HepG2 (cell line): ENCODE data around the gene RASA4B. TPM values are rescaled to one million over a fixed set of nuclear protein-coding genes. Genes with fewer than 3 reads are reported as not detected.

Source experiments
- CBX5 ChIP-seq: sonication (generic); formaldehyde crosslinking; IDR thresholded peaks from 2 replicates; pipeline ENCODE4 v1.4.0; 2020; ENCODE audit warnings: missing genetic modification reagents, borderline replicate concordance
- EEA1 ChIP-seq: sonication (generic); formaldehyde crosslinking; IDR thresholded peaks from 2 replicates; pipeline ENCODE4 v1.5.1; 2020; ENCODE audit warnings: mild to moderate bottlenecking, missing genetic modification reagents, borderline replicate concordance
- ETV5 ChIP-seq: IDR thresholded peaks from 2 replicates; pipeline ENCODE4 v1.6.1; 2018; ENCODE audit warnings: missing biosample characterization, missing genetic modification reagents, inconsistent platforms, borderline replicate concordance
- GTF3A ChIP-seq: sonication (generic); formaldehyde crosslinking; conservative IDR thresholded peaks from 2 replicates; pipeline ENCODE4 v1.4.0; 2020; ENCODE audit warnings: mild to moderate bottlenecking, missing genetic modification reagents
- HNRNPK ChIP-seq: fragments of 200-400 bp; formaldehyde crosslinking; IDR thresholded peaks from 2 replicates; pipeline ENCODE4 v1.6.1; 2018; ENCODE audit warnings: low read length, low read depth, moderate library complexity, mild to moderate bottlenecking; ENCODE audit not compliant: poor library complexity, severe bottlenecking
- HOXA3 ChIP-seq: sonication (generic); formaldehyde crosslinking; IDR thresholded peaks from 2 replicates; pipeline ENCODE4 v1.5.0; 2020; ENCODE audit warnings: missing genetic modification reagents
- IRX3 ChIP-seq: sonication (generic); formaldehyde crosslinking; IDR thresholded peaks from 2 replicates; pipeline ENCODE4 v1.8.1; 2023; ENCODE audit warnings: mild to moderate bottlenecking, low read depth, missing genetic modification reagents, borderline replicate concordance
- JDP2 ChIP-seq: sonication (generic); formaldehyde crosslinking; IDR thresholded peaks from 2 replicates; pipeline ENCODE4 v1.8.1; 2022; ENCODE audit warnings: missing genetic modification reagents, borderline replicate concordance
- PLSCR1 ChIP-seq: sonication (generic); formaldehyde crosslinking; IDR thresholded peaks from 2 replicates; pipeline ENCODE4 v1.5.0; 2020; ENCODE audit warnings: missing genetic modification reagents, mild to moderate bottlenecking, borderline replicate concordance
- RXRA ChIP-seq: sonication (generic); formaldehyde crosslinking; IDR thresholded peaks from 2 replicates; pipeline ENCODE4 v1.5.1; 2020; ENCODE audit warnings: missing genetic modification reagents
- SP1 ChIP-seq, 2 experiments: fragments of 450-650 bp in 1 of 2; sonication (generic) in 1 of 2; formaldehyde crosslinking in 1 of 2; IDR thresholded peaks; 2 replicates each; pipeline versions ENCODE4 v1.4.0 to v1.6.1; 2016 to 2020; ENCODE audit warnings: missing genetic modification reagents in 1 of 2
- ZBTB42 ChIP-seq: sonication (generic); formaldehyde crosslinking; IDR thresholded peaks from 2 replicates; pipeline ENCODE4 v1.5.0; 2020; ENCODE audit warnings: mild to moderate bottlenecking, missing genetic modification reagents
- ZNF264 ChIP-seq: sonication (generic); formaldehyde crosslinking; IDR thresholded peaks from 2 replicates; pipeline ENCODE4 v1.4.0; 2020; ENCODE audit warnings: missing genetic modification reagents
- ZNF274 ChIP-seq: sonication (generic); formaldehyde crosslinking; IDR thresholded peaks from 2 replicates; pipeline ENCODE4 v1.5.1; 2020; ENCODE audit warnings: mild to moderate bottlenecking, missing genetic modification reagents
- polyA plus RNA-seq, 8 experiments: library from polyadenylated mRNA; depleted of rRNA in 3 of 8; stranded (reverse) in 7 of 8; unstranded in 1 of 8; fragments of >200 nt; fragmentation: Illumina TruSeq in 4 of 8; extraction: Trizol in 4 of 8; gene quantifications; 2 replicates each; pipeline versions ENCODE4 v1.2.1 to v1.2.3, GENCODE V29; 2011 to 2016; ENCODE audit warnings: low read depth in 4 of 8, missing spikeins in 1 of 8, mixed read lengths in 1 of 8; ENCODE audit not compliant: insufficient read depth in 1 of 8
- total RNA-seq, 5 experiments: library from RNA; depleted of rRNA; stranded (reverse); fragments of >200 nt; fragmentation: Illumina TruSeq; extraction: Trizol; gene quantifications; 2 replicates each; pipeline ENCODE4 v1.2.3, GENCODE V29; 2016; ENCODE audit warnings: low read depth in 1 of 5
- TF ChIP-seq, protein P1 (sequence below): IDR thresholded peaks from 2 replicates; pipeline ENCODE4 v1.6.1; 2016
- TF ChIP-seq, protein P2 (sequence below): sonication (generic); formaldehyde crosslinking; IDR thresholded peaks from 2 replicates; pipeline ENCODE4 v1.9.0; 2021; ENCODE audit warnings: missing genetic modification reagents, borderline replicate concordance
- TF ChIP-seq, protein P3 (sequence below): sonication (generic); formaldehyde crosslinking; IDR thresholded peaks from 2 replicates; pipeline ENCODE4 v1.5.0; 2020; ENCODE audit warnings: mild to moderate bottlenecking, missing genetic modification reagents, borderline replicate concordance
- TF ChIP-seq, protein P4 (sequence below): sonication (generic); formaldehyde crosslinking; IDR thresholded peaks from 2 replicates; pipeline ENCODE4 v1.4.0; 2020; ENCODE audit warnings: missing genetic modification reagents

RASA4B gene
- total and polyA plus RNA-seq, 2 of the 13 experiments (the other 11 are each of a cell fraction or from before 2014, with no cell fraction given): 0.82 to 1.3 TPM

- TF ChIP-seq PLSCR1 (CRISPR knock-in tag) (no peak), ZNF274 (CRISPR knock-in tag) (0 out of 2 replicates have a peak, but pooled peaks have one; percentile 39), ETV5 (peak; percentile 96), CBX5 (no peak), SP1 (IDR thresholded peaks at IDR 0.05) (no peak), SP1 (CRISPR knock-in tag; IDR thresholded peaks at IDR 0.05) (peak; percentile 25; the same call in 1 of the 2 replicates), ZBTB42 (CRISPR knock-in tag) (no peak), HOXA3 (CRISPR knock-in tag) (peak; percentile 87; the same call in 1 of the 2 replicates), EEA1 (peak; percentile 94; the same call in 1 of the 2 replicates), RXRA (peak; percentile 28; the same call in 1 of the 2 replicates), IRX3 (CRISPR knock-in tag) (peak; percentile 24; the same call in 1 of the 2 replicates), ZNF264 (CRISPR knock-in tag) (no peak), HNRNPK (peak; percentile 51), JDP2 (CRISPR knock-in tag) (no peak; the same call in 1 of the 2 replicates), GTF3A (CRISPR knock-in tag) (no peak)
- TF ChIP-seq, protein P1, sequence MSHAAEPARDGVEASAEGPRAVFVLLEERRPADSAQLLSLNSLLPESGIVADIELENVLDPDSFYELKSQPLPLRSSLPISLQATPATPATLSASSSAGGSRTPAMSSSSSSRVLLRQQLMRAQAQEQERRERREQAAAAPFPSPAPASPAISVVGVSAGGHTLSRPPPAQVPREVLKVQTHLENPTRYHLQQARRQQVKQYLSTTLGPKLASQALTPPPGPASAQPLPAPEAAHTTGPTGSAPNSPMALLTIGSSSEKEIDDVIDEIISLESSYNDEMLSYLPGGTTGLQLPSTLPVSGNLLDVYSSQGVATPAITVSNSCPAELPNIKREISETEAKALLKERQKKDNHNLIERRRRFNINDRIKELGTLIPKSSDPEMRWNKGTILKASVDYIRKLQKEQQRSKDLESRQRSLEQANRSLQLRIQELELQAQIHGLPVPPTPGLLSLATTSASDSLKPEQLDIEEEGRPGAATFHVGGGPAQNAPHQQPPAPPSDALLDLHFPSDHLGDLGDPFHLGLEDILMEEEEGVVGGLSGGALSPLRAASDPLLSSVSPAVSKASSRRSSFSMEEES (CRISPR knock-in tag): peak; percentile 27; the same call in 1 of the 2 replicates
- TF ChIP-seq, protein P2, sequence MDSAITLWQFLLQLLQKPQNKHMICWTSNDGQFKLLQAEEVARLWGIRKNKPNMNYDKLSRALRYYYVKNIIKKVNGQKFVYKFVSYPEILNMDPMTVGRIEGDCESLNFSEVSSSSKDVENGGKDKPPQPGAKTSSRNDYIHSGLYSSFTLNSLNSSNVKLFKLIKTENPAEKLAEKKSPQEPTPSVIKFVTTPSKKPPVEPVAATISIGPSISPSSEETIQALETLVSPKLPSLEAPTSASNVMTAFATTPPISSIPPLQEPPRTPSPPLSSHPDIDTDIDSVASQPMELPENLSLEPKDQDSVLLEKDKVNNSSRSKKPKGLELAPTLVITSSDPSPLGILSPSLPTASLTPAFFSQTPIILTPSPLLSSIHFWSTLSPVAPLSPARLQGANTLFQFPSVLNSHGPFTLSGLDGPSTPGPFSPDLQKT (CRISPR knock-in tag): 0 out of 2 replicates have a peak, but pooled peaks have one; percentile 8
- TF ChIP-seq, protein P3, sequence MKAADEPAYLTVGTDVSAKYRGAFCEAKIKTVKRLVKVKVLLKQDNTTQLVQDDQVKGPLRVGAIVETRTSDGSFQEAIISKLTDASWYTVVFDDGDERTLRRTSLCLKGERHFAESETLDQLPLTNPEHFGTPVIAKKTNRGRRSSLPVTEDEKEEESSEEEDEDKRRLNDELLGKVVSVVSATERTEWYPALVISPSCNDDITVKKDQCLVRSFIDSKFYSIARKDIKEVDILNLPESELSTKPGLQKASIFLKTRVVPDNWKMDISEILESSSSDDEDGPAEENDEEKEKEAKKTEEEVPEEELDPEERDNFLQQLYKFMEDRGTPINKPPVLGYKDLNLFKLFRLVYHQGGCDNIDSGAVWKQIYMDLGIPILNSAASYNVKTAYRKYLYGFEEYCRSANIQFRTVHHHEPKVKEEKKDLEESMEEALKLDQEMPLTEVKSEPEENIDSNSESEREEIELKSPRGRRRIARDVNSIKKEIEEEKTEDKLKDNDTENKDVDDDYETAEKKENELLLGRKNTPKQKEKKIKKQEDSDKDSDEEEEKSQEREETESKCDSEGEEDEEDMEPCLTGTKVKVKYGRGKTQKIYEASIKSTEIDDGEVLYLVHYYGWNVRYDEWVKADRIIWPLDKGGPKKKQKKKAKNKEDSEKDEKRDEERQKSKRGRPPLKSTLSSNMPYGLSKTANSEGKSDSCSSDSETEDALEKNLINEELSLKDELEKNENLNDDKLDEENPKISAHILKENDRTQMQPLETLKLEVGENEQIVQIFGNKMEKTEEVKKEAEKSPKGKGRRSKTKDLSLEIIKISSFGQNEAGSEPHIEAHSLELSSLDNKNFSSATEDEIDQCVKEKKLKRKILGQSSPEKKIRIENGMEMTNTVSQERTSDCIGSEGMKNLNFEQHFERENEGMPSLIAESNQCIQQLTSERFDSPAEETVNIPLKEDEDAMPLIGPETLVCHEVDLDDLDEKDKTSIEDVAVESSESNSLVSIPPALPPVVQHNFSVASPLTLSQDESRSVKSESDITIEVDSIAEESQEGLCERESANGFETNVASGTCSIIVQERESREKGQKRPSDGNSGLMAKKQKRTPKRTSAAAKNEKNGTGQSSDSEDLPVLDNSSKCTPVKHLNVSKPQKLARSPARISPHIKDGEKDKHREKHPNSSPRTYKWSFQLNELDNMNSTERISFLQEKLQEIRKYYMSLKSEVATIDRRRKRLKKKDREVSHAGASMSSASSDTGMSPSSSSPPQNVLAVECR (CRISPR knock-in tag): peak; percentile 99
- TF ChIP-seq, protein P4, sequence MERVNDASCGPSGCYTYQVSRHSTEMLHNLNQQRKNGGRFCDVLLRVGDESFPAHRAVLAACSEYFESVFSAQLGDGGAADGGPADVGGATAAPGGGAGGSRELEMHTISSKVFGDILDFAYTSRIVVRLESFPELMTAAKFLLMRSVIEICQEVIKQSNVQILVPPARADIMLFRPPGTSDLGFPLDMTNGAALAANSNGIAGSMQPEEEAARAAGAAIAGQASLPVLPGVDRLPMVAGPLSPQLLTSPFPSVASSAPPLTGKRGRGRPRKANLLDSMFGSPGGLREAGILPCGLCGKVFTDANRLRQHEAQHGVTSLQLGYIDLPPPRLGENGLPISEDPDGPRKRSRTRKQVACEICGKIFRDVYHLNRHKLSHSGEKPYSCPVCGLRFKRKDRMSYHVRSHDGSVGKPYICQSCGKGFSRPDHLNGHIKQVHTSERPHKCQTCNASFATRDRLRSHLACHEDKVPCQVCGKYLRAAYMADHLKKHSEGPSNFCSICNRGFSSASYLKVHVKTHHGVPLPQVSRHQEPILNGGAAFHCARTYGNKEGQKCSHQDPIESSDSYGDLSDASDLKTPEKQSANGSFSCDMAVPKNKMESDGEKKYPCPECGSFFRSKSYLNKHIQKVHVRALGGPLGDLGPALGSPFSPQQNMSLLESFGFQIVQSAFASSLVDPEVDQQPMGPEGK (CRISPR knock-in tag): peak; percentile 63
These were observed 52.8 kb downstream of the RASA4B start, which contains the start of the genes ALKBH4 and LRWD1 (continued) for GRCh38 chr7:102464577-102465280.
